NCI-H446 (cell line): Measurements from ENCODE around the gene ANKRD18B.
"Not testable (repeated sequence)": the region's sequence is repeated elsewhere in the genome, so short reads cannot be mapped to it uniquely, and the experiment has no call there.

Source experiments
- DNase-seq, 2 experiments: peaks; one replicate each; lab custom pipeline; 2025; lab: John Stamatoyannopoulos, UW

Gene ANKRD18B

DNA sequence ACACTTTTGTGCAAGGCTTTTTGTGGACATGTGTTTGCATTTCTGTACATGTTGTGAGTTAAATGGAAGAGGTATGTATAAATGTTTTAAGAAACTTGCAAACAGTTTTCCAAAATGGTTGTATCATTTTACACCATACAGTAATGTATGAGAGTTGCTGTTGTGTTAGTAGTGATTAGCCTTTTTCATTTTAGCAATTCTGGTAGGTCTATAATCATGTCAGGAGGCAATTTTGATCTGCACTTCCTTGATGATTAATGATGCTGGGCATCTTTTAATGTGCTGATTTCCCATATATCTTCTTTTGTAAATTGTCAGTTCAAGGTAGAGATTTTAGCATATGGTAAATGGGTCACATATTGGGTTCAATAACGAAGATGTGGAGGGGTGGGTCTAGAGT is 87.3 kb downstream of the ANKRD18B start:
- DNase-seq: no peak

DNA sequence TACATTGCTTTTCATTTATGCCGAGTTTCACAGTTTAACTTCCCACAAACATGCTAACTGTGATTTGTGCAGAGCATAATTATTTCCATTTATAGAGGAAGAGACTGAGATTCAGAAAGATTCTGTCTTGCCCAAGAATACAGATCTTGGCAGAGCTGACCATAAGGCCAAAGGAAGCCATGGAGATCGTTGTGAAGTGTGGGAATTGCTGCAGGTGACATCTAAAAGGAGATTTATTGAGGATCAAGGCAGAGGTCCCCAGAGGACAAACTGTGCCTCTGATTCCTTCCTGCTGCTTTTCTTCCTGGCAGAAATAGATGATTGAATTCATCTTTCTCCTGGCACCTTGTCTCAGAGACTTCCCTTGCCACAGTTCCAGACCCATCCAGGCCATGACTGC is 88.4 kb downstream of the ANKRD18B start:
- DNase-seq: not testable (repeated sequence)

DNA sequence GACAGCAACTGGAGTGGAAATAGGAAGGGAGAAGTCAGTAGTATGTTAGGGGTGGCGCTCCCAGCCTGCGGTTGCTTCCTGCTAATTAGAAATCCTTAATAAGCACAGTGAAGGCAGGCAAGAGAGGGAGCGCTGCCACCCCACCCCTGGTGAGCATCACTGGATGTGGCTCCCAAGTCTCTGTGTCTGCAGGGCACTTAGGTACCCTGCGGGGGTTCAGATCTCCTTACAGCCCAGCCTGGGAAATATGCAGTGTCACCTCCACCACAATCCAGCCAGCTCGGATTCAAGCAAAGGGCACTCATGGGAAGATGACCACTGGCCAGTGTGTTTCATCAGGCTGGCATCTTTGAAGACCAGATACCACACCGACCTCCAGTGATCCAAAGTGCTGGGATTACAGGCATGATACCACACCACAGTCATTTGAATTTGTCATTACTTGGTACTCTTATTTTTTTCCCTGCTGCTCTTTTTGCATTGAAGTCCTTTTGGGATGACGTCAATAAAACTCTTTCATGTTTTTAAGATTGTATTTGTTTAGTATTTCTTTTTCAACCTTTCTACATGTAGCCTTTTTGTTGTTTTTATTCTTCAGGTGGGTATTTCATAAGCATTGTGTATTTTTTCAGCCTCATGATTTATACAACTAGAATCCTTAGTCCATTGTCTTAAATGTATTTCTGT is 90.1 kb downstream of the ANKRD18B start:
- no peak for DNase-seq

DNA sequence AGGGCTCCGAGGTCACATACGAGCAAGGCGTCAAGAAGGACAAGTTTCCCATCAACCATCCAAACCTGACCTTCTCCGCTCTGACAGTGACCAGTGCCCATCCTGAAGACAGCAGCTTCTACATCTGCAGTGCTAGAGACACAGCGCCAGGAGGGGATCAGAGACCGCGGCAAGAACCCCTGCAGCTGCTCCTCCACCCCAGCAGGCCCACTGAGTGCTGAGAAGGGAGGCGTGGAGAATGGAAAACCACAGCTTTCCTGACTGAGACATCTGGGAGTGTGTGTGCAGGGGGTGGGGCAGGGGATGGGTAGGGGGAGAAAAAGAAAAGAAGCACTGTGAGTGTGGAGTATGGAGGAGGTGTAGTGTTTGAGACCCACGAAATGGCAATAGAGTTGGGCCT is 94.3 kb downstream of the ANKRD18B start:
- DNase-seq: not testable (repeated sequence)

DNA sequence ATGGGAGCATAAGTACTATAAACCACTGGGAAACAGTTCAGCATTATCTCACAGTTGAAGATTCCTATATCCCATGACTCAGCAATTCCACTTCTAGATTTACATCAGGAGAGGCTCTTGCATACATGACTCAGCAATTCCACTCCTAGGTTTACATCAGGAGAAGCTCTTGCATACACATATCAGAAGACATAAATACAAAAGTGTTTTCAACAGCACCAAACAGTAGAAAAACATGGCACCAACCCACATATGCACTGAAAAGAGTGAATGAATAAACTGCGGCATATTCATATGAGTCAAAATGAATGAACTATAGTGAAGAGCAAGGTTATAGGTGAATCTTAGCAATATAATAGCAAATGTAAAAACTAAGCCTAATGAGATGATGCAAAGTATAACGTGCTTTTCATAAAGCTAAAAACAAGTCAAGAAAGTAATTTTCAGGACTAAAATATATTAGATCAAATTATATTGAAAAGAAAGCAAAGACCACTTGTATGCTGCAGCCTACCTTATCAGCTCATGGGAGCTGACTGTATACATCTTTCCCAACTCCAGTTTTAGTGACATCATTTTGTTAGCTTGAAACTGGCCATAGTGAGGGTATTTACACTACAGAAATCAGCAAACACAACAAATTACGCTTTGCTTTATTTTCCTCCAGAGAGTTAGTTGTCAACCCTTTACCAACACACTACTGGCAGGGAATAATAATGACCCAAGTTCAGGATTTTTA is 95.8 kb downstream of the ANKRD18B start:
- no peak for DNase-seq

DNA sequence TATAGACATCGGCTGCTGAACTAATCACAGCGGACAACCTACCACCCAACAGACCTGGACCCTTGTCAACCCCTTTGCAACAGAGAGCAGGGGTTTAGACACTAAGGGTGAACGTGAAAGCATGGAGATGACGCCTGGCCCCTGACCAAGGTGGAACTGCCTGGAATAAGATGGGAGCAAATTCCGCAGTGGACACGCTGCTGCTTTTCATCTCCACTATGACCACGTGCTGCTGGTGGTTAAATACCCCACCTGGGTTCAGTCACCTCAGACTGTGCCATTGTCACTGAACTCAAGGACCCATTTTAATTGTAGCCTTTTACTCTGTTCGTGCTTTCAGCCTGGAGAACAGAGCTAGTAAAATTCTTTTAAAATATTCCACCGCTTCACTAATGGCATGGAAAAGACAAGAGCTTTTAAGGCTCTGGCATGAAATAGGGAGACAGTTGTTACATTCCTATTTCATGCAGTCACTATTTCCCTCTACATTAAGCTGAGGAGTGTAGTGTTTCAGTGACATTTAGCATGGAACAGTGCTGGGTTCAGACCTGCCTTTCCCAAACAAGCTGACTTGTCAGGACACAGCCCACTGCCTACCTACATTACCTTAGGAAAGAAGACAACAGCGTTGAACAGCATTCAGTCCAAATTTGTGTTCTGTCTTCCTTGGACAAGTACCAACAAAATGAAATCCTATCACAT is 96.8 kb downstream of the ANKRD18B start:
- DNase-seq: no peak
